Memory B cell (primary cell): Measurements from ENCODE around the gene BCAS1.

Source experiments
- ATAC-seq: fragments of 150-1000 bp; cut with Tn5 transposase; 2 replicates; pipeline ENCODE4 v1.10.0; 2021; ENCODE audit warnings: low read depth, mild to moderate bottlenecking, moderate library complexity
- DNase-seq, 2 donors: peaks; one replicate each; pipeline ENCODE4 v3.0.0; 2022; ENCODE audit warnings: low spot score in 2 of 2
- H3K27ac Mint-ChIP-seq: one replicate; pipeline ENCODE4 v1.8.0; 2022; ENCODE audit warnings: mild to moderate bottlenecking, moderate library complexity, mixed read lengths
- H3K27me3 Mint-ChIP-seq: one replicate; pipeline ENCODE4 v1.8.0; 2022; ENCODE audit warnings: mixed read lengths
- H3K36me3 Mint-ChIP-seq: one replicate; pipeline ENCODE4 v1.8.0; 2022; ENCODE audit warnings: mild to moderate bottlenecking, mixed read lengths
- H3K4me1 Mint-ChIP-seq: one replicate; pipeline ENCODE4 v1.8.0; 2022; ENCODE audit warnings: mixed read lengths
- H3K4me3 Mint-ChIP-seq: one replicate; pipeline ENCODE4 v1.8.0; 2022; ENCODE audit warnings: mild to moderate bottlenecking, moderate library complexity, mixed read lengths
- H3K9me3 Mint-ChIP-seq: one replicate; pipeline ENCODE4 v1.8.0; 2022; ENCODE audit warnings: mixed read lengths

Gene BCAS1, protein sequence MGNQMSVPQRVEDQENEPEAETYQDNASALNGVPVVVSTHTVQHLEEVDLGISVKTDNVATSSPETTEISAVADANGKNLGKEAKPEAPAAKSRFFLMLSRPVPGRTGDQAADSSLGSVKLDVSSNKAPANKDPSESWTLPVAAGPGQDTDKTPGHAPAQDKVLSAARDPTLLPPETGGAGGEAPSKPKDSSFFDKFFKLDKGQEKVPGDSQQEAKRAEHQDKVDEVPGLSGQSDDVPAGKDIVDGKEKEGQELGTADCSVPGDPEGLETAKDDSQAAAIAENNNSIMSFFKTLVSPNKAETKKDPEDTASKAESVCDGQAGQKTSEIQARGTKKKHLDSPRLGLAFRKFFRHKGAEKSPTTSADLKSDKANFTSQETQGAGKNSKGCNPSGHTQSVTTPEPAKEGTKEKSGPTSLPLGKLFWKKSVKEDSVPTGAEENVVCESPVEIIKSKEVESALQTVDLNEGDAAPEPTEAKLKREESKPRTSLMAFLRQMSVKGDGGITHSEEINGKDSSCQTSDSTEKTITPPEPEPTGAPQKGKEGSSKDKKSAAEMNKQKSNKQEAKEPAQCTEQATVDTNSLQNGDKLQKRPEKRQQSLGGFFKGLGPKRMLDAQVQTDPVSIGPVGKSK

GRCh38 chr20:54070187-54070987 lies at the start of gene BCAS1:
BCAS1 (minus strand) TSS chr20:54070594; CDS start chr20:54058718, 11,876 bp downstream.
- Mint-ChIP-seq H3K27ac (no peak within 1 kb of the TSS), H3K4me3 (no peak within 1 kb of the TSS), H3K9me3 (no peaks in the 10 kb centered on the region), H3K4me1 (peaks cover 10% of the 10 kb centered on the region), H3K36me3 (no peaks in the 10 kb centered on the region), H3K27me3 (no peaks in the 10 kb centered on the region)
- ATAC-seq: no peak
- DNase-seq: no peak

GRCh38 chr20:54119744-54120143 lies 49.4 kb upstream of the BCAS1 start:
- H3K36me3 Mint-ChIP-seq: no peaks in the 10 kb centered on the region
- no peak overlapping the region for H3K4me3 Mint-ChIP-seq
- no peaks in the 10 kb centered on the region for H3K9me3 Mint-ChIP-seq
- no peaks in the 10 kb centered on the region for H3K27me3 Mint-ChIP-seq
- peaks cover 5% of the 10 kb centered on the region for H3K4me1 Mint-ChIP-seq
- ATAC-seq (no peak), DNase-seq (no peak)
- H3K27ac Mint-ChIP-seq: no peak overlapping the region

GRCh38 chr20:54118220-54119001 lies 48.0 kb upstream of the BCAS1 start:
- Mint-ChIP-seq H3K27ac (no peak overlapping the region), H3K4me1 (peaks cover 9% of the 10 kb centered on the region), H3K9me3 (no peaks in the 10 kb centered on the region), H3K36me3 (no peaks in the 10 kb centered on the region), H3K4me3 (no peak overlapping the region), H3K27me3 (peaks cover 8% of the 10 kb centered on the region)
- ATAC-seq (no peak), DNase-seq (no peak)

DNA sequence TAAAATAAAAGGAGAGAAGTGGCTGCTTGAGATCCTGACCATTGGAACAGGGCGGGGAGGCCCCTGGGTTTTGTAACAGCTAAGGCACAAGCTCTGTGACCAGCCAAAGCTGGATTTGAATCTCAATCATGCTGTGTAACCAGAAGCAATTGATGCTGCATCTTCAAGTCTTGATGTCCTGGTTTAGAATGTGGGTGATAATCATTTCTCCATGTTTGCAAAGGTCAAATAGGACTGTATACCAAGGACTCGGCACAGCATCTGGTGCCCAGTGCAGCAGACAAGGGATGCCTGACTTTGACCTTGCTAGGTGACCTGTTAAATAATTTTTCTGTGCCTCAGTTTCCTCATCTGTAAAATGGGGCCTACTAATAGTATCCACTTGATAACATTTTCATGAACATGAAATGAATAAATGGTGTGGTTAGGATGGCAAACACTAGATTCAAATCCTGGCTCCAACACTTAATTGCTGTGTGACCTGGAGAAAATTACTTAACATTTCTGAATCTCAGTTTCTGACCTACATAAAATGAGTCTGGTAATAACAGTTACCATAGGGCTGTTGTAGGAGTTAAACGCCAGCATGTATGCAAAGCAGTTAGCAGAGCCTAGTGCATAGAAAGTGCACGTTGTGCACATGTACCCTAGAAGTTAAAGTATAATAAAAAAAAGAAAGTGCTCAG lies 46.3 kb upstream of the BCAS1 start:
- DNase-seq: no peak
- Mint-ChIP-seq H3K36me3 (no peaks in the 10 kb centered on the region), H3K27ac (no peak overlapping the region), H3K9me3 (no peaks in the 10 kb centered on the region), H3K27me3 (peaks cover 8% of the 10 kb centered on the region), H3K4me3 (no peak overlapping the region), H3K4me1 (peaks cover 4% of the 10 kb centered on the region)
- no peak for ATAC-seq

- Mint-ChIP-seq H3K9me3 (peaks cover 1% of the 10 kb centered on the region), H3K27me3 (peaks cover 8% of the 10 kb centered on the region), H3K27ac (no peak overlapping the region), H3K4me3 (no peak overlapping the region), H3K36me3 (peaks cover 3% of the 10 kb centered on the region), H3K4me1 (peaks cover 4% of the 10 kb centered on the region)
- DNase-seq (no peak), ATAC-seq (no peak)
These were observed 44.9 kb upstream of the BCAS1 start for GRCh38 chr20:54115172-54115854.

GRCh38 chr20:54114109-54114508 lies 43.7 kb upstream of the BCAS1 start:
- H3K9me3 Mint-ChIP-seq: peaks cover 1% of the 10 kb centered on the region
- no peak overlapping the region for H3K4me3 Mint-ChIP-seq
- DNase-seq (no peak), ATAC-seq (no peak)
- no peak overlapping the region for H3K27ac Mint-ChIP-seq
- peaks cover 4% of the 10 kb centered on the region for H3K4me1 Mint-ChIP-seq
- H3K36me3 Mint-ChIP-seq: peaks cover 3% of the 10 kb centered on the region
- H3K27me3 Mint-ChIP-seq: peaks cover 8% of the 10 kb centered on the region

DNA sequence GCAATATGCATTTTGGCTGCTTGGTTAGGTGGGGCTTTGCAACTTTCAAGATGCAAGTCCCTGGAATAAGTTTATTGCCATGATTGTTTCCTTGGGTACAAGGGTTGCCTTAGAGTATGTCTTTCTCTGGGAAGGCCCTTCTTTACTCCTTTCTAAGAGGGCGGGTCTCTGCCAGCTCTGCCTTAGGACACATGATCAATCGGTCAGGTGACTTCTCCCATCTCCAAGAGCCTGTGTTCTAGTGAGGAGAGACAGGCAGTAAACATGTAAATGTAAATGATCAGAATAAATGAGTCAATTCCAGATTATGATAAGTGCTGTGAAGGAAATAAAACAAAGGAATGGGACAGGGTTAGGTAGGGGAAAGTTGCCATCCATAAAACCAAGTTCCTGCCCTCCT lies 43.2 kb upstream of the BCAS1 start:
- Mint-ChIP-seq H3K4me1 (peaks cover 4% of the 10 kb centered on the region), H3K4me3 (no peak overlapping the region), H3K36me3 (peaks cover 3% of the 10 kb centered on the region), H3K9me3 (peaks cover 1% of the 10 kb centered on the region), H3K27ac (no peak overlapping the region), H3K27me3 (peaks cover 8% of the 10 kb centered on the region)
- ATAC-seq (no peak), DNase-seq (no peak)

DNA sequence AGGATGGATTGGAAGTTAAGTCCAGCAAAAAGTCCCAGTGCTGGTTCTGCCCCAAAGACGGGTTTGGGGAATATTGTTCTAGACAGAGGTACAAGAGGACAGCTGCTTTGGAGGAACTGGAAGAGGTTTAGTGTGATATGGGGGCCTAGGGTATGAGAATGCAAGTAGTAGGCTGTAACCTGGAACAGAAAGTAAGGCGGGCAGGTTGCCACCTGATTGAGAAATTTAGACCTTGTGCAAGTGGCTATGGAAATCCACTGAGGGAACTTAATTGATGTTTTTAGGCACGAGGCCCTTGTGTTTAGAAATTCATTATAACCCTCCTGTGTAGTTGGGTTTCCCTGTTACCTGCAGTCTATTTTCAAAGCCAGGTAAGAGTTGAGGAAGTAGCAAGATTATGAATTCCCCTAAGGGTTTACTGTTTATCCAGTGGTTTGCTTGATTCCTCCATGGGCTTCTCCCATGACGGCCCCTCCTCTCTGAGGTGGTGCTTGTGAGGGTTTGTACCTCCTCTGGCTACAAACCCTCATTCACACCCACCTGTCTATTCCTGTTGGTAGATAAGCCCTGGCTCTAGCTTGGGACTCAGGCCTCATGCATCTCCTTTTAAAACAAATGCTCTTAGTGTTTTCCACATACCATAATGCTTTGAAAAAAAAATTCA lies 42.0 kb upstream of the BCAS1 start:
- Mint-ChIP-seq H3K36me3 (peaks cover 3% of the 10 kb centered on the region), H3K9me3 (peaks cover 1% of the 10 kb centered on the region), H3K4me3 (no peak overlapping the region), H3K27ac (no peak overlapping the region), H3K27me3 (peaks cover 8% of the 10 kb centered on the region), H3K4me1 (peaks cover 4% of the 10 kb centered on the region)
- DNase-seq: no peak
- no peak for ATAC-seq

GRCh38 chr20:54111460-54111859 lies 41.1 kb upstream of the BCAS1 start:
- Mint-ChIP-seq H3K36me3 (peaks cover 3% of the 10 kb centered on the region), H3K4me3 (no peak overlapping the region), H3K27ac (no peak overlapping the region), H3K4me1 (peaks cover 4% of the 10 kb centered on the region), H3K9me3 (peaks cover 1% of the 10 kb centered on the region), H3K27me3 (peaks cover 11% of the 10 kb centered on the region)
- ATAC-seq: no peak
- no peak for DNase-seq

- DNase-seq (no peak), ATAC-seq (no peak)
- Mint-ChIP-seq H3K27ac (no peak overlapping the region), H3K9me3 (peaks cover 1% of the 10 kb centered on the region), H3K4me3 (no peak overlapping the region), H3K27me3 (peaks cover 11% of the 10 kb centered on the region), H3K36me3 (peaks cover 3% of the 10 kb centered on the region), H3K4me1 (peaks cover 4% of the 10 kb centered on the region)
These were observed 40.1 kb upstream of the BCAS1 start for GRCh38 chr20:54110457-54110856.

DNA sequence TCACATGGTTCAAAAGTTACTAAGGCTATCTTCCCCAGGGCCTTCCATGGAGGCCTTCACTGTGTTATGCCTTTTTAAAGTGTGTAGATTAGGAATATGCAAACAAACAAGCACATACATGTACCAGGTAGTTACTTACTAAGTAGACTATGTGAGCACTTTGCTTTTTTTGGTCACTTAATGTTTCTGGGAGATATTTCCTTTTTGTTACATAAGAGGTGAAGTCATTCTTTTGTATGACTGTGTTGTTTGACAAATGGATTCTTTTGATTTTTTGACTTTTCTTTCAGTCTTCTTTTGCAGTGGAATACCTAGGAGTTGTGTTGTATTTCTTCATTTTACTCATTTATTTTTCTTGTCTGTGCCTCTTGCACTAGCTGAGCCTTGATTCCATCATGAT lies 39.6 kb upstream of the BCAS1 start:
- H3K27me3 Mint-ChIP-seq: peaks cover 11% of the 10 kb centered on the region
- no peak for ATAC-seq
- no peak for DNase-seq
- H3K9me3 Mint-ChIP-seq: peaks cover 1% of the 10 kb centered on the region
- H3K4me1 Mint-ChIP-seq: peaks cover 4% of the 10 kb centered on the region
- H3K27ac Mint-ChIP-seq: no peak overlapping the region
- H3K36me3 Mint-ChIP-seq: peaks cover 3% of the 10 kb centered on the region
- no peak overlapping the region for H3K4me3 Mint-ChIP-seq

GRCh38 chr20:54108817-54109216 lies 38.4 kb upstream of the BCAS1 start:
- H3K4me3 Mint-ChIP-seq: no peak overlapping the region
- H3K36me3 Mint-ChIP-seq: peaks cover 3% of the 10 kb centered on the region
- ATAC-seq (no peak), DNase-seq (no peak)
- H3K27me3 Mint-ChIP-seq: peaks cover 6% of the 10 kb centered on the region
- peaks cover under 1% of the 10 kb centered on the region for H3K4me1 Mint-ChIP-seq
- H3K9me3 Mint-ChIP-seq: peaks cover 1% of the 10 kb centered on the region
- H3K27ac Mint-ChIP-seq: no peak overlapping the region
